ENCODE data around the gene ANKRD31. TPM values are rescaled to one million over a fixed set of nuclear protein-coding genes. Genes with fewer than 3 reads are reported as not detected.

Gene ANKRD31
- total RNA-seq, 4 donors from 2014 or later, result under 0.01 to 0.11 (median 0.03) TPM

DNA sequence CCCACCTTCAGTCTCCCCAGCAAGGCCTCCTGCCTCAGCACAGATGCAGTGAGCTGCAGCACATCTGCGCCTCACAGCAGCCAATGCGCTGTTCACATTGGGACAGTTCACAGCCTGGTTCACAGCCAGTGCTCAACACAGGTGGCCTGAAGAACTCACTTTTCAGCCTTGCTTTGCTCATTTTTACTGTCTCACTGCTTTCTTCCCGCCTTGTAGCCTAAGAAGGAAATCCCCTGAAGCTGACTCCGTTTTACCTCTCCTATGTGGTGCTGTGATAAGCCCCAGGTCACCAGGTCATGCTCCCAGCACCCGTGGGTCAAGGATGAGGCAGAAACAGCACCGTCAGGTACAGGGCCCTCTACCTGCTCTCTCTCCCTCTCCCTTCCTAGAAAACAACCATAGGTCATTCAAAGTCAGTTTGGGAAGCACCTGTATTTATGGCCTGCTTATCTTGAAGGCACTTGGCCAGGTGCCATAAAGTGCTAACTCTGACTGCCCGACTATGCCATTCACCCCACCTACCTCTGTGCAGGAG, 185.4 kb downstream of the ANKRD31 start:
- Histone ChIP-seq H3K4me1 (peaks cover 17 to 69% (median 63%) of the 10 kb centered on the region in 4 donors), H3K27ac (replicated peaks in 1 of 4) (peak overlapping the region in 3 of 4 donors; percentile 21 to 97 (median 32)), H3K36me3 (peaks cover 0 to 6% (median 3%) of the 10 kb centered on the region in 4 donors), H3K9me3 (no peaks in the 10 kb centered on the region), H3K4me3 (peak overlapping the region; percentile 77 to 94 (median 84)), H3K27me3 (no peaks in the 10 kb centered on the region)
- 64% methylated on average over 7 of the region's 7 CpGs for WGBS
- DNase-seq (ENCODE audit: extremely low spot score), result no peak
- TF ChIP-seq, protein P1, sequence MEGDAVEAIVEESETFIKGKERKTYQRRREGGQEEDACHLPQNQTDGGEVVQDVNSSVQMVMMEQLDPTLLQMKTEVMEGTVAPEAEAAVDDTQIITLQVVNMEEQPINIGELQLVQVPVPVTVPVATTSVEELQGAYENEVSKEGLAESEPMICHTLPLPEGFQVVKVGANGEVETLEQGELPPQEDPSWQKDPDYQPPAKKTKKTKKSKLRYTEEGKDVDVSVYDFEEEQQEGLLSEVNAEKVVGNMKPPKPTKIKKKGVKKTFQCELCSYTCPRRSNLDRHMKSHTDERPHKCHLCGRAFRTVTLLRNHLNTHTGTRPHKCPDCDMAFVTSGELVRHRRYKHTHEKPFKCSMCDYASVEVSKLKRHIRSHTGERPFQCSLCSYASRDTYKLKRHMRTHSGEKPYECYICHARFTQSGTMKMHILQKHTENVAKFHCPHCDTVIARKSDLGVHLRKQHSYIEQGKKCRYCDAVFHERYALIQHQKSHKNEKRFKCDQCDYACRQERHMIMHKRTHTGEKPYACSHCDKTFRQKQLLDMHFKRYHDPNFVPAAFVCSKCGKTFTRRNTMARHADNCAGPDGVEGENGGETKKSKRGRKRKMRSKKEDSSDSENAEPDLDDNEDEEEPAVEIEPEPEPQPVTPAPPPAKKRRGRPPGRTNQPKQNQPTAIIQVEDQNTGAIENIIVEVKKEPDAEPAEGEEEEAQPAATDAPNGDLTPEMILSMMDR (IDR thresholded peaks at IDR 0.05), result no peak
- TF ChIP-seq POLR2AphosphoS5 (IDR thresholded peaks at IDR 0.05), result no peak
- no peak for TF ChIP-seq EP300 (IDR thresholded peaks at IDR 0.05)
- no peak for TF ChIP-seq POLR2A (IDR thresholded peaks at IDR 0.05; ENCODE audit: low read depth)
- intact Hi-C loops (cut with DNase I), result loop anchor here (5.0 to 10.0 kb wide), 5 partner anchors 99 to 634 kb away; partner anchors contain the start of genes ANKRD31, GFM2 and NSA2

DNA sequence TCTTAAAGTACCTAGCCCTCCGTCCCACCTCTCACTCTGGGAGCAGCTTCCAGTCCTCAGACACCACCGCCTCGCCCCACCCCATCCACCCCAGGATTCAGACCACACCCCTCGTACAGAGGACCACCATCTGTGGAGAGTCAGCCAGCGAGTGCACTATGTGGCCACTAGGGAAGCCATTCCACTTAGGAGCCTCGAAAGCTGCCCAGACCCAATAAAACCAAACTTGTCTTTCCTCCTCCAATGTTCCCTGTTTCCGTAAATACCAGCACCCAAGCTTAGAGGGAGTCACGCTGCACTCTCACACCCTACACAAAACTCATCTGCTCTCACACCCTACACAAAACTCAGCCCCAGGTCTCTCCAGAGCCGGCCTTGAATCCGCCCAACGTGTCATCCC, 186.3 kb downstream of the ANKRD31 start:
- Histone ChIP-seq H3K4me3 (peak overlapping the region in 1 of 4 donors; percentile 81), H3K27me3 (no peaks in the 10 kb centered on the region), H3K4me1 (peaks cover 17 to 61% (median 55%) of the 10 kb centered on the region in 4 donors), H3K9me3 (no peaks in the 10 kb centered on the region), H3K27ac (replicated peaks in 1 of 4) (peak overlapping the region; percentile 14 to 97 (median 26)), H3K36me3 (peaks cover 0 to 15% (median 4%) of the 10 kb centered on the region in 4 donors)
- no peak for DNase-seq (ENCODE audit: extremely low spot score)
- intact Hi-C loops (cut with DNase I), result loop anchor here (5.0 to 10.0 kb wide), 5 partner anchors 98 to 634 kb away; partner anchors contain the start of genes ANKRD31, GFM2 and NSA2
- 78% methylated on average over 11 of the region's 11 CpGs for whole genome bisulfite sequencing
- TF ChIP-seq POLR2A (IDR thresholded peaks at IDR 0.05; ENCODE audit: low read depth), result no peak
- TF ChIP-seq, protein P1 (IDR thresholded peaks at IDR 0.05), result peak in 1 of 3 experiments; percentile 29

DNA sequence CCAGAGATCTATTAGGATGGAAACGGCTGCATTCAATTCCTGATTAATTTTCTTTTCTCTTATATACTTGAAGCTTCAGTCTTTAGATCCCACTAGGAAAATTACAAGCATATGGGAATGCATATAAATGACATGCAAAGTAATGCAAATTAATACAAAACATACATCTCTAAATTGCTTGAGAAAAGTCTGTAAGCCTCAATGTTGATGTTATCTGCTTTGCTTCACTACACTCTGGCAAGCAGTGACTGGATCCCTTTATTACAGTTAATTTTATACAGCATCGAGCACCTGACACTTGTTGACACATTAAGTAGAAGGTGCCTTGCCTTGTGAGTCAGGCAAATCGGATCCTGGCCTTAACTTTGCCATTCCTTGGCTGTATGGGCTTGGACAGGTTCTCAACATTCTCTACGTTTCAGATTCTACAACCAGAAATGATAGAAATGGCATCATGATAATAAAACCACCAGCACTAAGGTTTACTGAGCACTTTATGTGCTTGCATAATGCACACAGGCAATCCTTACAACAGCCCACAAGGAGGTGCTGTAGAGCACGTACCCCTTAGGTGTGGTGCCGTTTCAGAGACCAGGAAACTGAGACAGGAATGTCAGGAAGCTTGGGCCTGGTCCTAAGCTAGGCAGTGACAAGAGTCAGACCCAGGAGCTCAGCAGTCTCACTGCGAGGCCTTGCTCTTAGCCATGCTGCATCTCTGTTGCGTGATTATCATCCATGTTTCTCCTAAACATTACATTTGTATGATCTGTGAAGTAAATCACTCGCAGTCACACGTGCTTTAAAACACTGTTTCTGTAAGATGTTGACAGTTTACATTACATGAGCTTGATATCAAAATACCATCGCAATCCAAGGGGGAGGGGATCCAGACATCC, 187.0 kb downstream of the ANKRD31 start:
- WGBS, result 55% methylated on average over 11 of the region's 11 CpGs
- no peaks in the 10 kb centered on the region for H3K9me3 ChIP-seq
- H3K4me1 ChIP-seq, result peaks cover 16 to 55% (median 51%) of the 10 kb centered on the region in 4 donors
- H3K4me3 ChIP-seq, result peak overlapping the region in 1 of 4 donors; percentile 32
- DNase-seq (ENCODE audit: extremely low spot score), result no peak
- intact Hi-C loops (cut with DNase I), result loop anchor here (5.0 to 10.0 kb wide), 5 partner anchors 97 to 635 kb away; partner anchors contain the start of genes ANKRD31, GFM2 and NSA2
- H3K27ac ChIP-seq (replicated peaks in 1 of 4), result peak overlapping the region; percentile 35 to 97 (median 56)
- H3K27me3 ChIP-seq, result no peaks in the 10 kb centered on the region
- peak in 1 of 2 donors; percentile 43 for TF ChIP-seq POLR2AphosphoS5 (IDR thresholded peaks at IDR 0.05)
- no peak for TF ChIP-seq EP300 (IDR thresholded peaks at IDR 0.05)
- TF ChIP-seq, protein P1 (IDR thresholded peaks at IDR 0.05), result peak; percentile 64 to 76 (median 66)
- peaks cover 0 to 17% (median 4%) of the 10 kb centered on the region in 4 donors for H3K36me3 ChIP-seq

DNA sequence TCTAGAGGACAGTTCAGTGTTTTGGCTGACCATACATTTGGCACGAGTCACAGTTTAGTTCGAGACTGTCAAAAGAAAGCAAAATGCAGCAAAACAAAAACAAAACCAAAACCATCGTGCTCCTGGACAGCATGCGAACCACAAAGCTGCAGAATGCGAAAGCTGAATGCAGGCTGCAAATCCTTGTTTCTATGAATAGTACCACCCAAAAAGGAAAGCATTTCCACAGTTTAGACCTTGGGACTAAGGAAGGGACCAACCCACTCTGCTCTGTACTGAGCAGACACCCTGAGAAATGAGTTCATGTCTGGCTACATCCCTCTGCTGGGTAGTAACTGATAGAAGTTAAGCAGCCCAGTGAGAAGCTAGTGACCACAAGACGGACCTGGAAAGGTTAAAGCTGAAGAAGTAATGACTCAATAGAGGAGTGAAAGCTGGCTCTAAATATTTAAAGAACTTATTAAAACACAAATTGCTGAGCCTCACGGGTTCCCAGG, 188.2 kb downstream of the ANKRD31 start:
- TF ChIP-seq EP300 (IDR thresholded peaks at IDR 0.05) (no peak), POLR2AphosphoS5 (IDR thresholded peaks at IDR 0.05) (peak; percentile 24 to 39)
- peaks cover 0 to 20% (median 7%) of the 10 kb centered on the region in 4 donors for H3K36me3 ChIP-seq
- peaks cover 10 to 57% (median 50%) of the 10 kb centered on the region in 4 donors for H3K4me1 ChIP-seq
- H3K27me3 ChIP-seq, result no peaks in the 10 kb centered on the region
- no peaks in the 10 kb centered on the region for H3K9me3 ChIP-seq
- H3K4me3 ChIP-seq, result peak overlapping the region; percentile 7 to 35 (median 30)
- intact Hi-C loops (cut with DNase I), result no loop called here
- 43% methylated on average over 7 of the region's 7 CpGs for WGBS
- DNase-seq (ENCODE audit: extremely low spot score), result no peak
- H3K27ac ChIP-seq (replicated peaks in 1 of 4), result peak overlapping the region; percentile 18 to 97 (median 56)

DNA sequence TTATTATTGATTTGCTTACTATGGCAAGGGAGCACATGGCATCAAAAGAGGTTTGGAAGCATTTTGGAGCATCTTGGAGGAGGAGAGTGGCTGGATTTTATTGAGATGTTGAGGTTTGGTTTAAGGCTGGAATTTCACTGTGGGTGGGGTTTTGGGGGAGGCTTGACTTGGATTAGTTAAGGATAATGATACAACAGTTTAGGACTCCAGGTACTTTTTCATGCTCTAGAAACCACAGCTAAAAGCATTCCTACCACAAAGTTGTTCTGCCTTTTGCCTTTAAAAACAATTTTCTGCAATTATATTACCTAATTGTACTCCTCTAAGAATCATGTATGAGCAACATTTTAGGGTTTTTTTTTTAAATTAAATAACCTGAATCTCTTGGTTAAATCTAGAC, 189.3 kb downstream of the ANKRD31 start:
- DNase-seq (ENCODE audit: extremely low spot score), result no peak
- intact Hi-C loops (cut with DNase I), result no loop called here
- TF ChIP-seq, protein P1 (IDR thresholded peaks at IDR 0.05), result no peak
- TF ChIP-seq POLR2A (IDR thresholded peaks at IDR 0.05; ENCODE audit: low read depth), result no peak
- no peak for TF ChIP-seq EP300 (IDR thresholded peaks at IDR 0.05)
- no peak for TF ChIP-seq POLR2AphosphoS5 (IDR thresholded peaks at IDR 0.05)
- peaks cover 9 to 57% (median 50%) of the 10 kb centered on the region in 4 donors for H3K4me1 ChIP-seq
- H3K36me3 ChIP-seq, result peaks cover 0 to 25% (median 7%) of the 10 kb centered on the region in 4 donors
- no peaks in the 10 kb centered on the region for H3K27me3 ChIP-seq
- no peaks in the 10 kb centered on the region for H3K9me3 ChIP-seq
- H3K4me3 ChIP-seq, result no peak overlapping the region
- no peak overlapping the region for H3K27ac ChIP-seq (replicated peaks in 1 of 4)

All from esophagus muscularis mucosa (tissue), 4 donors.